Measurements from ENCODE around the gene CPPED1.
A peak's percentile ranks its signal among the peaks of the same experiment; 100 is the strongest.
"Not testable (repeated sequence)": the region's sequence is repeated elsewhere in the genome, so short reads cannot be mapped to it uniquely, and the experiment has no call there.

Gene CPPED1

DNA sequence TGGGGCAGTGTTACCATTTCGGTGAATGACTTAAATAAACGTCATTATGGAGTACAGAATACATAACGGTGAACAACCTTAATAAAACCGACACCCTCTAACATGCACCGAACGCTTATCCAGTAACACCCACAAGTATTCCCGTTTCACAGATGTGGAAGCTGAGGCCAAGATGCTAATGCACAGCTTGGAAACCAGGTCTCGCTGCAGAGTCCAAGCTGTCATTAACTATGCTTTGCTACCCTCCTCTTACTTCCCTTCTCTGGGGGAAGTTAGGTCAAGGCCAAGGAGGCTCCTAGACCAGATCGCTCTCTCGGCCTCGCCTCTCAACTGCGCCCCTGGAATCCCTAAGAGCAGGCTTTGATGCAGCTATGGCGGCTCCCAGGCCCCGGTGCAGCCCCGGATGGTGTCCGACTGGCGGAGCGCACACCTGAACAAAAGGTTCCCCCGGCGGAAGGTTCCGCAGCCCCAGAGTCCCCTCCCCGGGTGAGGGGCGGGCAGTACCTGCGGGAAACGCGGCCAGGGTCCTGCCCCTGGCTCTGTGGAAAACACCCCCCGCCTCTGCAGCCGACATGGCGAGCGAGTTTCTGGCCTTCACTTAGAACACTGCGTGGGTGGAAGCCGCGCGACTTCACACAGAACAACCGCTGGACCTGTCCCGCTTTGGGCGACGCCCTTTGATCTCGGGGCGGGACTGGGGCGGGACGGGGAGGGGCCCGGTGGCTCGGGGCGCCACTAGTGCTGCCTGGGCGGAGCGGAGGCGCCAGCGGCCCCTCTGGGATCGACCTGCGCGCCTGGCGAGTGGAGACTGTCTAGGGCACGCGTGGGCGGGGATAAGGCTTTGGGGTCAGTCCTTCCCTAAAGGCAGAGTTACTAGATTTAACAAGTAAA is at the start of gene CPPED1:
TSS of gene CPPED1 (minus strand) at position 685 of the 891 bp plus-strand sequence. CDS start at position 574, 111 bp downstream.
- DNase-seq (ENCODE audit: low read depth) = peak; percentile 76

DNA sequence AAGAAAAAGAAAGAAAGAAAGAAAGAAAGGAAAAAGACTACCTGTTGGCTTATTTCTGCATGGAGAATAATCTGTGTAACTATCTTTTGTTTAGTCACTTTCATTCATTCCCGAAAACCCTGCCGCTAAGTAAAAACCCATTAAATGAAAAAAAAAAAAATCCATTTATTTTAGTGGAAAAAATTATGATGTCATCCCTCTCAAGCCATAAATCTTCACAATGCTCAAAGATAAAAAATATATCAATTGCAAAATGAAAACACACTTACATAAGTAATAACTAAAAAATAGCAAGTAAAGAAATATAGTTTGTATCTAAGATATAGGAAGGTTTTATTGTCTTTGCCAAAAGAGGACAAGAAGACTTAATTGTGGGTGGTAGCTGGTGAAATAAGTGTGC is 46.5 kb upstream of the CPPED1 start:
- no peak for DNase-seq (ENCODE audit: low read depth)

DNA sequence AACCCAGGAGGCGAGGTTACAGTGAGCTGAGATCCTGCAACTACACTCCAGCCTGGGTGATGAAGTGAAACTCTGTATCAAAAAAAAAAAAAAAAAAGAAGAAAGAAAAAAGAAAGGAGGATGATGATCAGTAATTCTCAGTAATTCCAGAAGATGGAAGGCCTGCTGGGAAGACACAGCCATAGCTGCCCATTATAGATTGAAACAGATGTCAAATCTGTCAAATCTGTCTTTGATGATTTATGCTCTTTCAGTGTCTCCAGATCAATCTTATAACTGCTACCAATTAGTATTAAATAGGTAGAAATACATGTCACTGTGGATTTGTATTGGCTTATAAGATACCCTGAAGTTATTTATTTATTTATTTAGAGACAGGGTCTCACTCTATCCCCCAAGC is 42.9 kb upstream of the CPPED1 start:
- no peak for DNase-seq (ENCODE audit: low read depth)

- DNase-seq (ENCODE audit: low read depth) = no peak
These were observed 41.6 kb upstream of the CPPED1 start for GRCh38 chr16:12845282-12845681.

DNA sequence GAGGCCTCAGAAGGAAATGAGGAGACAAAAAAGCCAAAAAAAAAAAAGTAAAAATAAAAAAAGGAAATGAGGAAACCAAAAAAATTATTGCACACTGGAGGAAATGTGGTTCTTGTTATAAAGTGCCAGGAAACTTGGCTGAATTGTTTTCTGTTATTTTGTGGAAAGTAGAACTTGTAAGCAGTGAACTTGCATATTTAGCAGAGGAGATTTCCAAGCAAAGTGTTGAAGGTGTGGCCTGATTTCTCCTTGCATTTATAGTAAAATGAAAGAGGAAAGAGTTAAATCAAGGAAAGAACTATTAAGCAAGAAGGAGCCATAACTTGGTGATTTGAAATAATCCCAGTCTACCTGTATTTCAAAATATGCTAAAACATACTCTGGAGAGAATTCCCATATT is 34.1 kb upstream of the CPPED1 start:
- no peak for DNase-seq (ENCODE audit: low read depth)

DNA sequence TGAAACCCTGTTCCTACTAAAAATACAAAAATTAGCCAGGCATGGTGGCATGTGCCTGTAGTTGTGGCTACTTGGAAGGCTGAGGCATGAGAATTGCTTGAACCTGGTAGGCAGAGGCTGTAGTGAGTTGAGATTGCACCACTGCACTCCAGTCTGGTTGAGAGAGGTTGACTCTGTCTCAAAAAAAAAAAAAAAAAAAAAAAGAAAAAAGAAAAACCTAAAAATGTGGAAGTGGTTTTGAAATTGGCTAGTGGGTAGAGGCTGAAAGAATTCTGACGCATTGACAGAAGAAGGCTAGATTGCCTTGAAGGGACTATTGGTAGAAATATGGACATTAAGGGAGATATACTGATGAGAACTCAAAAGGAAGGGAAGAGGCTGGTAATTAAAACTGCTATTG is 33.6 kb upstream of the CPPED1 start:
- DNase-seq (ENCODE audit: low read depth) = no peak

DNA sequence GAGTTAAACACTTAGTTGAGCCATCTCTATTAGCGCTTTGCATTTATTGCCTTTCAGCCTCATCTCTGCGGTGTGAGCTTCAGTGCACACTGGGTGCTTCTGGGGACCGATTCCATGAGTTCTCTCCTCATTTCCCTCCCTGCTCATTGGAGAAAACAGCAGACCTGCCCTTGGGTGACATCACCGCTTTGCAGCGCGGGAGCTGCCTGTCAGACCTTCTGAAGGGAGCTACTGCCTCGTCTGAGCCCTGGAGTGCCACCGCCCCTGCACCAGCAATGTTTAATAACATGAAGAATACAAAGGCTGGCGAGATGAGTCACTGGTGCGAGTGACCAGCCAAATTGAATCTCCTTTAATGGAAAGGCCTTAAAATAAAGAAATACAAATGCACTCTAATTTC is 30.2 kb upstream of the CPPED1 start:
- no peak for DNase-seq (ENCODE audit: low read depth)

- DNase-seq (ENCODE audit: low read depth) = no peak
These were observed 25.6 kb upstream of the CPPED1 start for GRCh38 chr16:12829096-12829888.

GRCh38 chr16:12828206-12828605 is 24.5 kb upstream of the CPPED1 start:
- no peak for DNase-seq (ENCODE audit: low read depth)

DNA sequence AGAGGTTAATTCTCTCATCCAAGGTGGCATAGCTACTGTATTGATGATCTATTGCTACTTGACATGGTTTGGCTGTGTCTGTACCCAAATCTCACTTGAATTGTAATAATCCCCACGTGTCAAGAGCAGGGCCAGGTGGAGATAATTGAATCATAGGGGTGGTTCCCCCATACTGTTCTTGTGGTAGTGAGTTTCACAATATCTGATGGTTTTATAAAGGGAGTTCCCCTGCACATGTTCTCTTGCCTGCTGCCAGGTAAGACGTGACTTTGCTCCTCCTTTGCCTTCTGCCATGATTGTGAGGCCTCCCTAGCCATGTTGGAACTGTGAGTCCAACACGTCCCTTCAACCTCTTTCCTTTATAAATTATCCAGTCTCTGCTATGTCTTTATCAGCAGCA is 22.9 kb upstream of the CPPED1 start:
- DNase-seq (ENCODE audit: low read depth) = no peak

GRCh38 chr16:12819126-12820117 is 15.7 kb upstream of the CPPED1 start:
- DNase-seq (ENCODE audit: low read depth) = peak; percentile 73

- no peak for DNase-seq (ENCODE audit: low read depth)
These were observed 14.6 kb upstream of the CPPED1 start for GRCh38 chr16:12818326-12818725.

DNA sequence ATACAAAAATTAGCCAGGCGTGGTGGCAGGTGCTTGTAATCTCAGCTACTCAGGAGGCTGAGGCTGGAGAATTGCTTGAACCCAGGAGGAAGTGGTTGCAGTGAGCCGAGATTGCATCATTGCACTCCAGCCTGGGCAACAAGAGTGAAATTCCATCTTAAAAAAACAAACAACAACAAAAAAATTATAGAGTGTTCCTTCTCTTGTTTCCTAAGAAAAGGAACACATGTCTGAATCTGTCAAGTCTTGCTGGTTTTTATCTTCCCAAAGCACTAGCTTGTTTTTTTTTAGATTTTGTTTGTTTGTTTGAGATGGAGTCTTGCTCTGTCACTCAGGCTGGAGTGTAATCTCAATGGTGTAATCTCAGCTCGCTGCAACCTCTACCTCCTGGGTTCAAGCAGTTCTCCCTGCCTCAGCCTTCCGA is 13.1 kb upstream of the CPPED1 start:
- not testable (repeated sequence) for DNase-seq (ENCODE audit: low read depth)

- DNase-seq (ENCODE audit: low read depth) = no peak
These were observed 11.7 kb upstream of the CPPED1 start for GRCh38 chr16:12815361-12815760.

GRCh38 chr16:12813734-12814133 is 10.0 kb upstream of the CPPED1 start:
- DNase-seq (ENCODE audit: low read depth) = not testable (repeated sequence)

- not testable (repeated sequence) for DNase-seq (ENCODE audit: low read depth)
These were observed 9.6 kb upstream of the CPPED1 start for GRCh38 chr16:12813321-12813720.

- no peak for DNase-seq (ENCODE audit: low read depth)
These were observed 8.0 kb upstream of the CPPED1 start for GRCh38 chr16:12811441-12812383.

- no peak for DNase-seq (ENCODE audit: low read depth)
These were observed 1.4 kb upstream of the CPPED1 start for GRCh38 chr16:12805066-12805465.

- DNase-seq (ENCODE audit: low read depth) = no peak
These were observed 708 bp upstream of the CPPED1 start for GRCh38 chr16:12804395-12804794.

- DNase-seq (ENCODE audit: low read depth) = no peak
These were observed 1.0 kb downstream of the CPPED1 start for GRCh38 chr16:12802661-12803060.

GRCh38 chr16:12802048-12802447 is 1.6 kb downstream of the CPPED1 start:
- DNase-seq (ENCODE audit: low read depth) = no peak
